ENCODE results near the gene RNF144A. TPM values are rescaled to one million over a fixed set of nuclear protein-coding genes. Genes with fewer than 3 reads are reported as not detected.

Gene RNF144A
- total RNA-seq, 1 experiment from 2014 or later = 13.0 TPM

DNA sequence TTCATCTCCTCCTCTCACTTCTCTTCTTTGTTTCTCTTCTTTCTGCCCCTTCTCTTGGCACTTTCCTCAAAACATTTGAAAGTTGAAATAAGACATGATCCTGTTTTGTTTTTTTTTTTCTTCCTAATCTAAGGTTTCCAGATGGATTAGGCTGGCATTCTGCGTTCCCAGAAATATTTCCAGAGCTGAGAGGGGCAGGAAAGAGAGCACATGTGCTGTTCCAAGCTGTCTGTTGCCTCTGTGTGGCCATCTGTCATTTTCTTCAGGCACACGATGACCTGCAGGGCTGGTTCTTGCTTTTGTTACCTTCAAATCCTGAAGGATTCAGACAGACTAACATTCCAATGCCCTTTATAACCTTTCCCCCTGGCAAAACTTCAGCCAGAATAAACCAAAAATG, 142.9 kb downstream of the RNF144A start:
- TF ChIP-seq EZH2 (IDR thresholded peaks at IDR 0.05) (no peak), ATF3 (IDR thresholded peaks at IDR 0.05) (no peak), SP1 (IDR thresholded peaks at IDR 0.05; ENCODE audit: low read depth) (no peak), CEBPB (IDR thresholded peaks at IDR 0.05; ENCODE audit: low read depth) (no peak), REST (IDR thresholded peaks at IDR 0.05; ENCODE audit: low read depth) (no peak), MAX (IDR thresholded peaks at IDR 0.05) (no peak), EZH2phosphoT487 (IDR thresholded peaks at IDR 0.05; ENCODE audit: borderline replicate concordance) (no peak), CTCF (IDR thresholded peaks at IDR 0.05 in 2 of 3, conservative IDR thresholded peaks at IDR 0.05 in 1 of 3; ENCODE audit: borderline replicate concordance in 1 of 3, insufficient read depth in 1 of 3, low read depth in 2 of 3, low read length in 2 of 3) (no peak), ZNF274 (IDR thresholded peaks at IDR 0.05; ENCODE audit: low read depth, low read length) (no peak), ZFX (IDR thresholded peaks at IDR 0.05) (no peak), ELF1 (IDR thresholded peaks at IDR 0.05; ENCODE audit: borderline replicate concordance, low read depth) (no peak), POLR2AphosphoS5 (IDR thresholded peaks at IDR 0.05; ENCODE audit: low read depth, low read length) (no peak), CBX3 (IDR thresholded peaks at IDR 0.05; ENCODE audit: low read depth) (no peak), YY1 (IDR thresholded peaks at IDR 0.05; ENCODE audit: extremely low read depth, insufficient replicate concordance, low read depth, low read length) (no peak), TCF7L2 (IDR thresholded peaks at IDR 0.05; ENCODE audit: borderline replicate concordance, extremely low read depth, insufficient read depth, insufficient read length) (no peak), POLR2A (IDR thresholded peaks at IDR 0.05; ENCODE audit: borderline replicate concordance, extremely low read depth, insufficient read depth, insufficient read length) (no peak), RAD21 (IDR thresholded peaks at IDR 0.05; ENCODE audit: low read depth) (no peak), SRF (IDR thresholded peaks at IDR 0.05; ENCODE audit: low read depth) (no peak)
- TF ChIP-seq, protein P1, sequence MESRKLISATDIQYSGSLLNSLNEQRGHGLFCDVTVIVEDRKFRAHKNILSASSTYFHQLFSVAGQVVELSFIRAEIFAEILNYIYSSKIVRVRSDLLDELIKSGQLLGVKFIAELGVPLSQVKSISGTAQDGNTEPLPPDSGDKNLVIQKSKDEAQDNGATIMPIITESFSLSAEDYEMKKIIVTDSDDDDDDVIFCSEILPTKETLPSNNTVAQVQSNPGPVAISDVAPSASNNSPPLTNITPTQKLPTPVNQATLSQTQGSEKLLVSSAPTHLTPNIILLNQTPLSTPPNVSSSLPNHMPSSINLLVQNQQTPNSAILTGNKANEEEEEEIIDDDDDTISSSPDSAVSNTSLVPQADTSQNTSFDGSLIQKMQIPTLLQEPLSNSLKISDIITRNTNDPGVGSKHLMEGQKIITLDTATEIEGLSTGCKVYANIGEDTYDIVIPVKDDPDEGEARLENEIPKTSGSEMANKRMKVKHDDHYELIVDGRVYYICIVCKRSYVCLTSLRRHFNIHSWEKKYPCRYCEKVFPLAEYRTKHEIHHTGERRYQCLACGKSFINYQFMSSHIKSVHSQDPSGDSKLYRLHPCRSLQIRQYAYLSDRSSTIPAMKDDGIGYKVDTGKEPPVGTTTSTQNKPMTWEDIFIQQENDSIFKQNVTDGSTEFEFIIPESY (IDR thresholded peaks at IDR 0.05; ENCODE audit: extremely low read depth, insufficient replicate concordance, low read length) = no peak
- Histone ChIP-seq H2AFZ (ENCODE audit: low read depth, low read length, poor library complexity, severe bottlenecking) (no peak overlapping the region), H3K4me2 (ENCODE audit: low read length) (no peak overlapping the region), H3K27ac (ENCODE audit: low read depth, low read length) (no peak overlapping the region), H3K9me2 (ENCODE audit: insufficient read depth) (no peaks in the 10 kb centered on the region), H3K36me3 (ENCODE audit: control insufficient read depth in 1 of 2, insufficient read depth in 2 of 2, low read length in 2 of 2) (no peaks in the 10 kb centered on the region), H3K79me2 (ENCODE audit: insufficient read depth, low read length) (no peaks in the 10 kb centered on the region), H3K27me3 (ENCODE audit: insufficient read depth, low read length) (no peaks in the 10 kb centered on the region), H3K9ac (ENCODE audit: low read length) (no peak overlapping the region), H3K4me3 (replicated peaks in 1 of 2; ENCODE audit: low read depth in 1 of 2, low read length in 2 of 2) (no peak overlapping the region), H4K20me1 (ENCODE audit: insufficient read depth) (no peaks in the 10 kb centered on the region), H3K4me1 (ENCODE audit: control insufficient read depth in 1 of 2, insufficient read depth in 2 of 2, low read length in 2 of 2) (no peaks in the 10 kb centered on the region), H3K9me3 (ENCODE audit: control insufficient read depth in 1 of 2, insufficient read depth in 1 of 2, low read depth in 1 of 2, low read length in 2 of 2) (no peaks in the 10 kb centered on the region)
- no TSS peak for BruUV-seq (replicated peaks)
- ATAC-seq (no peak), DNase-seq (ENCODE audit: low read depth, low spot score) (no peak)
- ChIA-PET RAD21 (ENCODE audit: low non-redundant PET in 1 of 2, low total read pairs in 2 of 2, uncharacterized antibody in 2 of 2, unreplicated experiment in 2 of 2) (no interaction called here), POLR2A (no interaction called here), CTCF (no interaction called here)
- intact Hi-C loops (cut with micrococcal nuclease) = no loop called here

Data from HCT116 (cell line).